GM21367 (cell line): ENCODE data around the gene GPR89A.
"Not testable (repeated sequence)": the region's sequence is repeated elsewhere in the genome, so short reads cannot be mapped to it uniquely, and the experiment has no call there.

Experiments
- ATAC-seq: cut with Tn5 transposase; IDR thresholded peaks from one replicate; pipeline ENCODE4 v1.9.1; 2021; ENCODE audit not compliant: unreplicated experiment

Gene GPR89A

GRCh38 chr1:145607833-145608733 lies at the start of gene GPR89A:
GPR89A (plus strand) TSS chr1:145607988; CDS start chr1:145608134, 146 bp downstream.
- peak; percentile 89 for ATAC-seq

GRCh38 chr1:145586820-145587219 lies 21.0 kb upstream of the GPR89A start:
- not testable (repeated sequence) for ATAC-seq

GRCh38 chr1:145590806-145591205 lies 17.0 kb upstream of the GPR89A start:
- not testable (repeated sequence) for ATAC-seq

- ATAC-seq: not testable (repeated sequence)
Measured at GRCh38 chr1:145592347-145592746, 15.4 kb upstream of the GPR89A start.

- not testable (repeated sequence) for ATAC-seq
Measured at GRCh38 chr1:145595421-145595820, 12.4 kb upstream of the GPR89A start.

GRCh38 chr1:145596236-145596635 lies 11.6 kb upstream of the GPR89A start:
- not testable (repeated sequence) for ATAC-seq

- not testable (repeated sequence) for ATAC-seq
Measured at GRCh38 chr1:145599426-145599825, 8.4 kb upstream of the GPR89A start.

GRCh38 chr1:145601593-145601992 lies 6.2 kb upstream of the GPR89A start:
- ATAC-seq: no peak

- not testable (repeated sequence) for ATAC-seq
Measured at GRCh38 chr1:145606840-145607239, 948 bp upstream of the GPR89A start.

- ATAC-seq: not testable (repeated sequence)
Measured at GRCh38 chr1:145607289-145607688, 499 bp upstream of the GPR89A start.

- not testable (repeated sequence) for ATAC-seq
Measured at GRCh38 chr1:145610744-145611143, 3.0 kb downstream of the GPR89A start.

GRCh38 chr1:145620073-145620472 lies 12.3 kb downstream of the GPR89A start:
- not testable (repeated sequence) for ATAC-seq

GRCh38 chr1:145622177-145622576 lies 14.4 kb downstream of the GPR89A start:
- ATAC-seq: not testable (repeated sequence)

- ATAC-seq: not testable (repeated sequence)
Measured at GRCh38 chr1:145636237-145636636, 28.4 kb downstream of the GPR89A start.

GRCh38 chr1:145641886-145642285 lies 34.1 kb downstream of the GPR89A start:
- not testable (repeated sequence) for ATAC-seq

- not testable (repeated sequence) for ATAC-seq
Measured at GRCh38 chr1:145643990-145644389, 36.2 kb downstream of the GPR89A start.

- not testable (repeated sequence) for ATAC-seq
Measured at GRCh38 chr1:145656245-145656943, 48.6 kb downstream of the GPR89A start.

- not testable (repeated sequence) for ATAC-seq
Measured at GRCh38 chr1:145662502-145662901, 54.7 kb downstream of the GPR89A start.

- ATAC-seq: not testable (repeated sequence)
Measured at GRCh38 chr1:145665015-145665414, 57.2 kb downstream of the GPR89A start.

GRCh38 chr1:145670995-145671745 lies 63.4 kb downstream of the GPR89A start:
- not testable (repeated sequence) for ATAC-seq

GRCh38 chr1:145673217-145673616 lies 65.4 kb downstream of the GPR89A start:
- not testable (repeated sequence) for ATAC-seq
